K562 (cell line): Measurements from ENCODE around the gene TLCD5. TPM values are rescaled to one million over a fixed set of nuclear protein-coding genes. Genes with fewer than 3 reads are reported as not detected.

ENCODE experiments used
- ADNP ChIP-seq: fragments of 200-800 bp; sonication (Bioruptor generic); IDR thresholded peaks from 2 replicates; pipeline ENCODE4 v1.6.1; 2016; ENCODE audit warnings: missing genetic modification characterization, missing compliant biosample characterization
- FOXM1 ChIP-seq, 2 experiments: fragments of 450-650 bp in 1 of 2; sonication (generic) in 1 of 2; formaldehyde crosslinking in 1 of 2; IDR thresholded peaks; 2 replicates each; pipeline versions ENCODE4 v1.6.1 to v1.9.0; 2017 to 2022; ENCODE audit warnings: low read depth in 2 of 2, mild to moderate bottlenecking in 2 of 2, missing genetic modification reagents in 1 of 2, moderate library complexity in 1 of 2
- KAT7 ChIP-seq: sonication (generic); formaldehyde crosslinking; IDR thresholded peaks from 2 replicates; pipeline ENCODE4 v1.8.0; 2022; ENCODE audit warnings: missing genetic modification reagents, mild to moderate bottlenecking, borderline replicate concordance
- L3MBTL2 ChIP-seq: fragments of 450-650 bp; IDR thresholded peaks from 2 replicates; pipeline ENCODE4 v1.6.1; 2016; ENCODE audit warnings: mild to moderate bottlenecking, moderate library complexity
- MTA3 ChIP-seq: fragments of 450-650 bp; formaldehyde crosslinking; IDR thresholded peaks from 2 replicates; pipeline ENCODE4 v1.6.1; 2017; ENCODE audit warnings: mild to moderate bottlenecking, borderline replicate concordance
- NCOA1 ChIP-seq: fragments of 450-650 bp; IDR thresholded peaks from 2 replicates; pipeline ENCODE4 v1.6.1; 2016; ENCODE audit warnings: low read depth
- NR2C2 ChIP-seq, 2 experiments: fragments of 200-800 bp in 1 of 2; sonication (Bioruptor generic) in 1 of 2; sonication (generic) in 1 of 2; formaldehyde crosslinking in 1 of 2; IDR thresholded peaks; 2 replicates each; pipeline versions ENCODE4 v1.6.1 to v1.8.0; 2016 to 2022; ENCODE audit warnings: mild to moderate bottlenecking in 1 of 2, missing compliant biosample characterization in 1 of 2, missing genetic modification characterization in 1 of 2, missing genetic modification reagents in 1 of 2
- NRF1 ChIP-seq, 2 experiments: fragments of 450-650 bp; IDR thresholded peaks in 1 of 2; conservative IDR thresholded peaks in 1 of 2; 2 replicates each; pipeline ENCODE4 v1.6.1; 2014; ENCODE audit warnings: mild to moderate bottlenecking in 2 of 2
- PML ChIP-seq: IDR thresholded peaks from 2 replicates; pipeline ENCODE4 v1.6.1; 2012; ENCODE audit warnings: low read length, inconsistent platforms
- POLR2G ChIP-seq: fragments of 200-400 bp; formaldehyde crosslinking; IDR thresholded peaks from 2 replicates; pipeline ENCODE4 v1.6.1; 2017; ENCODE audit warnings: low read depth, mild to moderate bottlenecking, antibody characterized with exemption, low read length, moderate library complexity
- RBBP5 ChIP-seq: fragments of 200-600 bp; sonication (generic); IDR thresholded peaks from 2 replicates; pipeline ENCODE4 v1.6.1; 2012; ENCODE audit warnings: borderline replicate concordance, mild to moderate bottlenecking, low read length, control low read depth, inconsistent platforms; ENCODE audit not compliant: insufficient read depth, poor library complexity, severe bottlenecking
- RCOR1 ChIP-seq, 2 experiments: IDR thresholded peaks; 2 replicates each; pipeline ENCODE4 v1.6.1; 2012; ENCODE audit warnings: low read depth in 2 of 2, low read length in 2 of 2, borderline replicate concordance in 1 of 2, improper control_type of control experiment in 1 of 2
- STAT5B ChIP-seq: fragments of 250-450 bp; sonication (Bioruptor Pico); IDR thresholded peaks from 2 replicates; pipeline ENCODE4 v1.8.0; 2021; ENCODE audit warnings: mild to moderate bottlenecking, inconsistent platforms
- TAL1 ChIP-seq: fragments of 450-650 bp; IDR thresholded peaks from 2 replicates; pipeline ENCODE4 v1.6.1; 2016; ENCODE audit warnings: mild to moderate bottlenecking
- ZNF780A ChIP-seq: fragments of 250-450 bp; sonication (Bioruptor Pico); IDR thresholded peaks from 2 replicates; pipeline ENCODE4 v1.5.0; 2021; ENCODE audit warnings: mild to moderate bottlenecking
- polyA plus RNA-seq, 8 experiments: library from polyadenylated mRNA; depleted of rRNA in 4 of 8; stranded (reverse) in 5 of 8; unstranded in 3 of 8; fragments of >200 nt; fragmentation: Nextera tagmentation in 2 of 8; fragmentation: Illumina TruSeq in 1 of 8; extraction: Ambion mirVana in 2 of 8; extraction: Trizol in 1 of 8; gene quantifications; 2 replicates each; pipeline versions ENCODE4 v1.2.1 to v1.2.3, GENCODE V29; 2011 to 2014; ENCODE audit warnings: inconsistent platforms in 1 of 8, missing spikeins in 1 of 8
- total RNA-seq, 7 experiments: library from RNA; depleted of rRNA in 6 of 7; stranded (reverse); fragments of >200 nt in 6 of 7; fragmentation: Illumina TruSeq in 2 of 7; extraction: Trizol in 2 of 7; gene quantifications; 2 replicates each; pipeline versions ENCODE4 v1.2.1 to v1.2.3, GENCODE V29; 2011 to 2021; ENCODE audit warnings: low replicate concordance in 1 of 7
- TF ChIP-seq, protein P1 (sequence below): fragments of 450-650 bp; formaldehyde crosslinking; IDR thresholded peaks from 2 replicates; pipeline ENCODE4 v1.4.0; 2020; ENCODE audit warnings: mild to moderate bottlenecking, moderate library complexity
- TF ChIP-seq, protein P2 (sequence below): fragments of 250-450 bp; sonication (Bioruptor Pico); IDR thresholded peaks from 2 replicates; pipeline ENCODE4 v1.5.0; 2022; ENCODE audit warnings: mild to moderate bottlenecking
- TF ChIP-seq, protein P3 (sequence below): fragments of 450-650 bp; IDR thresholded peaks from 2 replicates; pipeline ENCODE4 v1.7.1; 2018; ENCODE audit warnings: mild to moderate bottlenecking, low read depth; ENCODE audit not compliant: partially characterized antibody

Gene TLCD5
- total and polyA plus RNA-seq, 9 of the 15 experiments (the other 6 are each of a cell fraction or from before 2014, with no cell fraction given) = 0.94 to 5.1 (median 1.6) TPM

DNA sequence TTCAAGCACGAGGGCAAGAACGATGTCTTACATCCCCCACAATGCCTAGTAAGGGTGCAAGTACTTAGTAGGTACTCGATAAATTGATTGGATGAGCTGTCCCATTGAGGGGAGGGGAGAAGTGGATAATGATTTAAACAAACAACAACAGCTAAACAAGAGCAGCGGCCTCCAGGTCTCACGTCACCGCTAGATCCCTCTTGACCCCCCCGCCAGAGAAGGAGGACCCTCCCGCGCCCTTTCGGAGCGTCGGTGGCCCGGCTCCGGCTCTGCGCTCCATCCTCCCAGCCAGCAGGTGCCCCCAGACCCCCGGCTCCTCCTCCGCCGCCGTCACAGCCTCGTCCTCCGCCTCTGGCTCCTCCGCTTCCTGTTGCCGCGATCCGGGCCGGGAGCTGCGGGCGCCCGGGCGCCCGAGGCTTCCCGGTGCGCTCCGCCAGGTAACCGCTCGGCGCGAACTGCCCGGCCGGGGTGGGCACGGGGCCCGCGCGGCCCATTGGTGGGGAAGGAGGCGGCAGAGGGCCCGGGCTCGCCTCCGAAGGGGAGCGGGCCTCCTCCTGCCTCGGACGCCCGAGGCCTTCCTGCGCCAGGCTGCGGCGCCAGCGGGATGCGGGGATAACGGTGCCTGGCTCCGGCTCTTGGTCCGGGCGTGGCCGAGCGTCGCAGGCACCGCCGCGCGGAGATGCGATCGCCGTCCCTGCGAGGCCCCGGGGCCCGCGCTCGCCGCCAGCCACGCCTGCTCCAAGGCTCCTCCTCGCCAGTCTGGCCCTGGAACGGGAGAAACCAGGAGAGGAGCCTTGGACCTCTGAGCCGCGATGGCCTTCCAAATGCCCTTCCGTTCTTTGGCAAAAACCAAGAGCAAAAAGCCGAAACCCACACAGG lies at the start of gene TLCD5 (continued):
- TF ChIP-seq NR2C2 (CRISPR knock-in tag; IDR thresholded peaks at IDR 0.05) = 0 out of 2 replicates have a peak, but pooled peaks have one; percentile 17
- no peak for TF ChIP-seq NR2C2 (tag; IDR thresholded peaks at IDR 0.05)
- no peak for TF ChIP-seq RCOR1 (IDR thresholded peaks at IDR 0.05; ENCODE audit: borderline replicate concordance in 1 of 2, low read depth in 2 of 2, low read length in 2 of 2)
- TF ChIP-seq, protein P1, sequence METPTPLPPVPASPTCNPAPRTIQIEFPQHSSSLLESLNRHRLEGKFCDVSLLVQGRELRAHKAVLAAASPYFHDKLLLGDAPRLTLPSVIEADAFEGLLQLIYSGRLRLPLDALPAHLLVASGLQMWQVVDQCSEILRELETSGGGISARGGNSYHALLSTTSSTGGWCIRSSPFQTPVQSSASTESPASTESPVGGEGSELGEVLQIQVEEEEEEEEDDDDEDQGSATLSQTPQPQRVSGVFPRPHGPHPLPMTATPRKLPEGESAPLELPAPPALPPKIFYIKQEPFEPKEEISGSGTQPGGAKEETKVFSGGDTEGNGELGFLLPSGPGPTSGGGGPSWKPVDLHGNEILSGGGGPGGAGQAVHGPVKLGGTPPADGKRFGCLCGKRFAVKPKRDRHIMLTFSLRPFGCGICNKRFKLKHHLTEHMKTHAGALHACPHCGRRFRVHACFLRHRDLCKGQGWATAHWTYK = peak; percentile 40; the same call in 1 of the 2 replicates
- no peak for TF ChIP-seq ADNP (tag)
- no peak for TF ChIP-seq ZNF780A (CRISPR knock-in tag)
- 0 out of 2 replicates have a peak, but pooled peaks have one; percentile 29 for TF ChIP-seq MTA3
- TF ChIP-seq POLR2G = peak; percentile 78
- TF ChIP-seq RBBP5 = no peak
- peak; percentile 62 to 72; a peak in 3 of 4 replicates for TF ChIP-seq NRF1 (conservative IDR thresholded peaks at IDR 0.05 in 1 of 2, IDR thresholded peaks at IDR 0.05 in 1 of 2)
- TF ChIP-seq L3MBTL2 = peak; percentile 85
- no peak for TF ChIP-seq KAT7 (CRISPR knock-in tag)
- TF ChIP-seq, protein P2, sequence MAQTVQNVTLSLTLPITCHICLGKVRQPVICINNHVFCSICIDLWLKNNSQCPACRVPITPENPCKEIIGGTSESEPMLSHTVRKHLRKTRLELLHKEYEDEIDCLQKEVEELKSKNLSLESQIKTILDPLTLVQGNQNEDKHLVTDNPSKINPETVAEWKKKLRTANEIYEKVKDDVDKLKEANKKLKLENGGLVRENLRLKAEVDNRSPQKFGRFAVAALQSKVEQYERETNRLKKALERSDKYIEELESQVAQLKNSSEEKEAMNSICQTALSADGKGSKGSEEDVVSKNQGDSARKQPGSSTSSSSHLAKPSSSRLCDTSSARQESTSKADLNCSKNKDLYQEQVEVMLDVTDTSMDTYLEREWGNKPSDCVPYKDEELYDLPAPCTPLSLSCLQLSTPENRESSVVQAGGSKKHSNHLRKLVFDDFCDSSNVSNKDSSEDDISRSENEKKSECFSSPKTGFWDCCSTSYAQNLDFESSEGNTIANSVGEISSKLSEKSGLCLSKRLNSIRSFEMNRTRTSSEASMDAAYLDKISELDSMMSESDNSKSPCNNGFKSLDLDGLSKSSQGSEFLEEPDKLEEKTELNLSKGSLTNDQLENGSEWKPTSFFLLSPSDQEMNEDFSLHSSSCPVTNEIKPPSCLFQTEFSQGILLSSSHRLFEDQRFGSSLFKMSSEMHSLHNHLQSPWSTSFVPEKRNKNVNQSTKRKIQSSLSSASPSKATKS (CRISPR knock-in tag) = no peak
- TF ChIP-seq STAT5B (CRISPR knock-in tag) = no peak
- TF ChIP-seq FOXM1 (IDR thresholded peaks at IDR 0.05; ENCODE audit: low read depth) = no peak
- no peak for TF ChIP-seq FOXM1 (CRISPR knock-in tag; IDR thresholded peaks at IDR 0.05; ENCODE audit: low read depth)
- no peak for TF ChIP-seq NCOA1
- no peak for TF ChIP-seq TAL1
- TF ChIP-seq PML = no peak
- TF ChIP-seq, protein P3, sequence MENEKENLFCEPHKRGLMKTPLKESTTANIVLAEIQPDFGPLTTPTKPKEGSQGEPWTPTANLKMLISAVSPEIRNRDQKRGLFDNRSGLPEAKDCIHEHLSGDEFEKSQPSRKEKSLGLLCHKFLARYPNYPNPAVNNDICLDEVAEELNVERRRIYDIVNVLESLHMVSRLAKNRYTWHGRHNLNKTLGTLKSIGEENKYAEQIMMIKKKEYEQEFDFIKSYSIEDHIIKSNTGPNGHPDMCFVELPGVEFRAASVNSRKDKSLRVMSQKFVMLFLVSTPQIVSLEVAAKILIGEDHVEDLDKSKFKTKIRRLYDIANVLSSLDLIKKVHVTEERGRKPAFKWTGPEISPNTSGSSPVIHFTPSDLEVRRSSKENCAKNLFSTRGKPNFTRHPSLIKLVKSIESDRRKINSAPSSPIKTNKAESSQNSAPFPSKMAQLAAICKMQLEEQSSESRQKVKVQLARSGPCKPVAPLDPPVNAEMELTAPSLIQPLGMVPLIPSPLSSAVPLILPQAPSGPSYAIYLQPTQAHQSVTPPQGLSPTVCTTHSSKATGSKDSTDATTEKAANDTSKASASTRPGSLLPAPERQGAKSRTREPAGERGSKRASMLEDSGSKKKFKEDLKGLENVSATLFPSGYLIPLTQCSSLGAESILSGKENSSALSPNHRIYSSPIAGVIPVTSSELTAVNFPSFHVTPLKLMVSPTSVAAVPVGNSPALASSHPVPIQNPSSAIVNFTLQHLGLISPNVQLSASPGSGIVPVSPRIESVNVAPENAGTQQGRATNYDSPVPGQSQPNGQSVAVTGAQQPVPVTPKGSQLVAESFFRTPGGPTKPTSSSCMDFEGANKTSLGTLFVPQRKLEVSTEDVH = no peak
